Measurements from ENCODE around the gene LRRC49.
"Not testable (repeated sequence)": the region's sequence is repeated elsewhere in the genome, so short reads cannot be mapped to it uniquely, and the experiment has no call there.

Gene LRRC49

GRCh38 chr15:70892002-70892911 lies at the start of gene LRRC49, which contains the start of gene THAP10:
Gene LRRC49 (plus strand): TSS chr15:70892826. CDS start chr15:70892895, 69 bp downstream.
Gene THAP10 (minus strand): TSS chr15:70892433. CDS start chr15:70892272, 161 bp downstream.
- in situ Hi-C loops (cut with HindIII; ENCODE audit: low sequenced_read_pairs), result no loop called here

GRCh38 chr15:70845602-70846360 lies 46.8 kb upstream of the LRRC49 start:
- in situ Hi-C loops (cut with HindIII; ENCODE audit: low sequenced_read_pairs), result no loop called here

- in situ Hi-C loops (cut with HindIII; ENCODE audit: low sequenced_read_pairs), result no loop called here
Observed at GRCh38 chr15:70851889-70852288, 40.7 kb upstream of the LRRC49 start.

DNA sequence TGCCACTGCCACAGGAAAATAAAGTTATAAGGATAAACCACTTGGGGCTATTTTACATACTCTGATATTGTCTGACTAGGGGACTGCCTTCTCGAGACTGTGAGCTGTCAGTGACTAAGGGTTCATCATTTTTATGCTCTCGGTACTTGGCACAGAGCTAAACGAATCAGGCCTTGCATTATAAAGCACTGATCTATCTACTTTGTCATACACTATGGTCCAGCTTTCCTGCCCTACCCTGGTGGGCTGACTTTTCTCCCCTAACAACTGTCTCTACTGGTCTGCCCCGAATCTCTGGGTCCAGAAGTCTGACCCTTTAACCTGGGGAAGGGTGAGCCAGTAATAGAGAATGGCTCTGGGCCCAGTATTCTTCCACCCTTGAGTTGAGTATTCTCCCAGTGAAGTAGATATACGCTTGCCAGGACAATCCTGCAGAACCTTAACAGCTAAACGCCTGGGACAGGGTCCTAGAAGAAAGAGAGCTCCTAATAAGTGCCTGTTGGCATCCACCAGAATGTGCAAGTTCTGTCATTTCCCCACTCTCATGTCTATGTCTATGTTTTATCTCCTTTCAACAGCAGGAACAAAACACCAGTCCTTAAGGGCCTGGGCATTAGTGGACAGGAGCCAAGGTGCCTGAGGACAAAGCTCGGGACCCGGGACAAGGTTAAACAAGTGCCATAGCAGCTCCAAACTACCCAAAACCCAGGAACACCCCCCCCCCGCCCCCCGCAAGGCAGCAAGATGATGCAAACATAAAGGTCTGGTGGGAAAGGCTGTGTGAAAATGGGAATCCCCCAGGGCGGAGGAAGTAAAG lies 39.9 kb upstream of the LRRC49 start:
- in situ Hi-C loops (cut with HindIII; ENCODE audit: low sequenced_read_pairs), result no loop called here

GRCh38 chr15:70853318-70853972 lies 39.2 kb upstream of the LRRC49 start:
- in situ Hi-C loops (cut with HindIII; ENCODE audit: low sequenced_read_pairs), result no loop called here

- in situ Hi-C loops (cut with HindIII; ENCODE audit: low sequenced_read_pairs), result no loop called here
Observed at GRCh38 chr15:70853973-70854665, 38.5 kb upstream of the LRRC49 start, which contains the start of gene LARP6. Gene LARP6 (minus strand): TSS chr15:70854157. CDS start chr15:70854088, 69 bp downstream.

DNA sequence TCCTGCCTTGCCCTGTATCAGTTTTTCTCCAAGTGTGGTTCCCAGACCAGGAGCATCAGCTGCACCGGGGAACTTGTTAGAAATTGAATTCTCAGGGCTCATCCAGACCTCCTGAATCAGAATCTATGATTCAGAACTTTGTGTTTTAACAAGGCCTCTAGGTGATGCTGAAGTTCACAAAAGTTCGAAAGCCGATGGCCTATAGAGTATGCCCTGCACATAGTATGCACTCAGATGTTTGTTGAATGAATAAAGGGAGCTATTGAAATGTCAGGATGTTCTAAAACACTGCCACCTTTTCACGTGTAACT lies 38.0 kb upstream of the LRRC49 start:
- in situ Hi-C loops (cut with HindIII; ENCODE audit: low sequenced_read_pairs), result no loop called here

DNA sequence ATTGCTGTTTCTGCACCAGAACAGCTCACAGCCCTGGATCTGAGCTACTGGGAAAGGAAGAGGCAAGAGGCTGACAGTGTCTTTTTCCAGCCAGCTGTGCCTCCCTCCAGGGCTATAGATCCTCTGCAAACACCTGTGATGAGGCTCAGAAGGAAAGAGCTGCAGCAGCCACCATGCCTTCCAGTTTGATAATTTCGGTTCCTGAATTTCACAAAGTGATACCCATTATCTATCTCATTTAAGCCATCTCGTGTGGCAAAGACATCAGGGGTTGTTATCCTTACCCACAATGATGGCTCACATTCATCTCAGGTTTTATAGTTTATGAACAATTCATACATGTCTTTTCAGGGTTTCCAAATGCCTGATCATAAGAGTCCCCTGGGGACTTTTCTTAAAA lies 36.9 kb upstream of the LRRC49 start:
- in situ Hi-C loops (cut with HindIII; ENCODE audit: low sequenced_read_pairs), result no loop called here

- in situ Hi-C loops (cut with HindIII; ENCODE audit: low sequenced_read_pairs), result no loop called here
Observed at GRCh38 chr15:70856177-70856883, 36.3 kb upstream of the LRRC49 start.

DNA sequence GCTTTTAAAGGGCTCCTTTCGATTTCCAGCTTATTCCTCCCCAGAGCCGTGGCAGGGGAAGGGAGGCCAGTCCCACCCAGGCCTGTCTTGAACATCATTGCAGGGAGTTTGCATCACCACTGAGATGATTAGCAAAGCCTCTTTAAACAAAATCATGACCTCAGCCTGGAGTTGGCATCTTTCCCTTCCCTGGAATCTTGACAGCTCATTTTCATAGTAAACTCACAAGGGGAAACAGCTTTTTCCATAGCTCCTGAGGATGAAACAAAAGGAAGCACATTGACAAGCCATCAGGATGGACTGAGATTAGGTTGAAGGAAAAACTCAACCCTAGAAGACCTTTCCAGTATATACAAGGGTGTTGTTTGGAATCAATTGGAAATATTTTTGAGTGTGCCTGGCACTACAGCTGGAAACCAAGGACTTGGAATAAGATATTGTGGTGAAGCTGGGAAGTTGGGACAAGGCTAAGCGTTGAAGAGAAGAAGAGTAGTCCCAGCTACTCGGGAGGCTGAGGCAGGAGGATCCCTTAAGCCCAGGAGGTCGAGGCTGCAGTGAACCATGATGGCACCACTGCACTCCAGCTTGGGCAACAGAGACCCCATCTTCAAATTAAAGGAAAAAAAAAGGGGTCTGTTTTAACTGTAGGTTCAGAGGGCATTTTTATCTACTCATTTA lies 35.6 kb upstream of the LRRC49 start:
- in situ Hi-C loops (cut with HindIII; ENCODE audit: low sequenced_read_pairs), result no loop called here

- in situ Hi-C loops (cut with HindIII; ENCODE audit: low sequenced_read_pairs), result no loop called here
Observed at GRCh38 chr15:70857562-70858285, 34.9 kb upstream of the LRRC49 start.

DNA sequence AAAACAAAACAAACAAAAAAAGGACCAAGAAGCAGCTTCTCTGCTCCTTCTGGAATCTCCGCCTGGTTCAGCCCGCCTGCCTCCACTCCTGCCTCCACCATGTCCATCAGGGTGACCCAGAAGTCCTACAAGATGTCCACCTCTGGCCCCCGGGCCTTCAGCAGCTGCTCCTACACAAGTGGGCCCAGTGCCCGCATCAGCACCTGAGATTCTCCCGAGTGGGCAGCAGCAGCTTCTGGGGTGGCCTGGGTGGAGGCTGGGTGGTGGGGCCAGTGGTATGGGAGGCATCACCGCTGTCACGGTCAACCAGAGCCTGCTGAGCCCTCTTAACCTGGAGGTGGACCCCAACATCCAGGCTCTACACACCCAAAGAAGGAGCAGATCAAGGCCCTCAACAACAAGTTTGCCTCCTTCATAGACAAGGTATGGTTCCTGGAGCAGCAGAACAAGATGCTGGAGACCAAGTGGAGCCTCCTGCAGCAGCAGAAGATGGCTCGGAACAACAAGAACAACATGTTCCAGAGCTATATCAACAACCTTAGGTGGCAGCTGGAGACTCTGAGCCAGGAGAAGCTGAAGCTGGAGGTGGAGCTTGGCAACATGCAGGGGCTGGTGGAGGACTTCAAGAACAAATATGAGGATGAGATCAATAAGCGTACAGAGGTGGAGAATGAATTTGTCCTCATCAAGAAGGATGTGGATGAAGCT lies 33.9 kb upstream of the LRRC49 start:
- in situ Hi-C loops (cut with HindIII; ENCODE audit: low sequenced_read_pairs), result not testable (repeated sequence)

GRCh38 chr15:70859322-70859908 lies 33.2 kb upstream of the LRRC49 start:
- in situ Hi-C loops (cut with HindIII; ENCODE audit: low sequenced_read_pairs), result no loop called here

GRCh38 chr15:70859998-70860397 lies 32.6 kb upstream of the LRRC49 start:
- in situ Hi-C loops (cut with HindIII; ENCODE audit: low sequenced_read_pairs), result no loop called here

GRCh38 chr15:70863450-70864218 lies 29.0 kb upstream of the LRRC49 start:
- in situ Hi-C loops (cut with HindIII; ENCODE audit: low sequenced_read_pairs), result no loop called here

DNA sequence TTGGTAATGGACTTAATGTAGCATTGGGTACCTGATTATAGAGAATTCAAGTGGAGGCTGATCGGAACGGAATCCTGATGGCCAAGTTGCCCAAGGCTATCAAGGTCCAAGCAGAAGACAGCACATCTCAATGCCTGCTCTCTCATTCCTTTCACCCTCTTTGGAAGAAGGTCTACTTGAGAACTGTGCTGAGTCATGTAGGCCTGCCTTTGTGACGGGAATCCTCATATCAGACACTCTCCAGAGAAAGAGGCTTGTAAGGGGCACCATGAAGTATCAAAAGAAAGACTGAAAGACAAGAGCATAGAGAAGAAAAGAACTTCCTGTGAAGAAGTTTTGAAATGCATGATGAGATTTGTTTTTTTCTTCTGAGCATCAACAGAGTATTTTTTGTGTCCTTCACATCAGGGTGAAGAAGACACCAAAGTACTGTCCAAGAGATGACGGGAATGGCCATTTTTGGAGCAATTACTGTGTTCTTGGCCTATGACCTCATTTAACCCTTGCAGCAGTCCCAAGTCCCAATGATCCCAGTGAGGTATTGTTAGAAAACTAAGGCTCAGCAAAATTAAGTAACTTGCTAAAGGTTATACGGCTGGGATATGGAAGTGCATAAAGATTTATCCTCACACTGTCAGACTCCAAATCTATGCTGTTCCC lies 25.5 kb upstream of the LRRC49 start:
- in situ Hi-C loops (cut with HindIII; ENCODE audit: low sequenced_read_pairs), result no loop called here

Measured in endothelial cell of hepatic sinusoid (primary cell).